IMR-90 (cell line): ENCODE results near the gene UBA52. TPM values are rescaled to one million over a fixed set of nuclear protein-coding genes. Genes with fewer than 3 reads are reported as not detected.

Experiments used
- ATAC-seq: fragments of 200-7000 bp; cut with Tn5 transposase; 2 replicates; pipeline ENCODE4 v1.9.1; 2020; ENCODE audit warnings: low read depth, mild to moderate bottlenecking, moderate library complexity
- BruUV-seq: library from RNA; stranded (reverse); fragments of 400-500 nt; replicated peaks from 2 replicates; lab custom pipeline; 2021; lab: Mats Ljungman, UMichigan
- CTCF ChIA-PET: fragments of 300-600 bp; formaldehyde crosslinking; extraction: SDS; loops from one replicate; lab custom pipeline; 2021; ENCODE audit warnings: antibody characterized with exemption; lab: Yijun Ruan, JAX
- POLR2A ChIA-PET: fragments of 300-600 bp; sonication (Branson Sonifier 250); formaldehyde crosslinking; loops from one replicate; lab custom pipeline; 2022; ENCODE audit warnings: antibody characterized with exemption; ENCODE audit not compliant: unreplicated experiment; lab: Charles Lee
- DNase-seq: peaks from one replicate; pipeline ENCODE4 v3.0.0; 2013
- H2AFZ ChIP-seq: replicated peaks from 2 replicates; pipeline ENCODE3; 2013; ENCODE audit warnings: low read length, mild to moderate bottlenecking; ENCODE audit not compliant: poor library complexity
- H2AK5ac ChIP-seq: 2 replicates; pipeline ENCODE4 v1.6.1; 2013; ENCODE audit warnings: low read depth, low read length, inconsistent platforms
- H2AK9ac ChIP-seq: replicated peaks from 2 replicates; pipeline ENCODE3; 2013; ENCODE audit warnings: mild to moderate bottlenecking, low read depth, low read length, moderate library complexity; ENCODE audit not compliant: poor library complexity
- H2BK120ac ChIP-seq: 2 replicates; pipeline ENCODE4 v1.6.1; 2013; ENCODE audit warnings: low read depth, low read length, inconsistent platforms
- H2BK15ac ChIP-seq: 3 replicates; pipeline ENCODE4 v1.6.1; 2013; ENCODE audit warnings: low read depth, low read length, inconsistent platforms
- H2BK20ac ChIP-seq: 2 replicates; pipeline ENCODE4 v1.6.1; 2013; ENCODE audit warnings: low read depth, mild to moderate bottlenecking, inconsistent platforms, low read length, moderate library complexity
- H2BK5ac ChIP-seq: 2 replicates; pipeline ENCODE4 v1.6.1; 2013; ENCODE audit warnings: mild to moderate bottlenecking, low read depth, low read length, inconsistent platforms; ENCODE audit not compliant: poor library complexity, severe bottlenecking
- H3K14ac ChIP-seq: replicated peaks from 2 replicates; pipeline ENCODE4 v1.6.1; 2013; ENCODE audit warnings: low read depth, low read length, inconsistent platforms
- H3K18ac ChIP-seq: 2 replicates; pipeline ENCODE4 v1.6.1; 2013; ENCODE audit warnings: low read depth, low read length, control low read depth
- H3K23ac ChIP-seq: 2 replicates; pipeline ENCODE4 v1.6.1; 2013; ENCODE audit warnings: low read depth, low read length, inconsistent platforms
- H3K27ac ChIP-seq: 2 replicates; pipeline ENCODE4 v1.5.1; 2013; ENCODE audit warnings: mild to moderate bottlenecking, control low read depth, low read length; ENCODE audit not compliant: insufficient read depth
- H3K27me3 ChIP-seq: 2 replicates; pipeline ENCODE4 v1.6.1; 2013; ENCODE audit warnings: low read length; ENCODE audit not compliant: control insufficient read depth, insufficient read depth
- H3K36me3 ChIP-seq: 2 replicates; pipeline ENCODE4 v1.6.1; 2013; ENCODE audit warnings: low read length, mixed read lengths; ENCODE audit not compliant: control insufficient read depth, insufficient read depth
- H3K4ac ChIP-seq: 2 replicates; pipeline ENCODE4 v1.6.1; 2013; ENCODE audit warnings: low read depth, low read length, inconsistent platforms
- H3K4me1 ChIP-seq: 2 replicates; pipeline ENCODE4 v1.6.1; 2013; ENCODE audit warnings: low read length, mixed read lengths; ENCODE audit not compliant: control insufficient read depth, insufficient read depth
- H3K4me2 ChIP-seq: 2 replicates; pipeline ENCODE4 v1.6.1; 2013; ENCODE audit warnings: low read depth, mild to moderate bottlenecking, control low read depth, low read length, moderate library complexity
- H3K4me3 ChIP-seq: 2 replicates; pipeline ENCODE4 v1.5.1; 2013; ENCODE audit warnings: low read depth, mild to moderate bottlenecking, control low read depth, low read length, moderate library complexity; ENCODE audit not compliant: insufficient read depth
- H3K56ac ChIP-seq: 2 replicates; pipeline ENCODE4 v1.6.1; 2013; ENCODE audit warnings: low read length, inconsistent platforms; ENCODE audit not compliant: insufficient read depth; ENCODE audit errors: extremely low read depth
- H3K79me1 ChIP-seq, 2 experiments: 2 replicates each; pipeline ENCODE4 v1.6.1; 2013; ENCODE audit warnings: low read length in 2 of 2, inconsistent platforms in 1 of 2, low read depth in 1 of 2
- H3K9ac ChIP-seq: 2 replicates; pipeline ENCODE4 v1.6.1; 2013; ENCODE audit warnings: low read depth, low read length, control low read depth
- H3K9me1 ChIP-seq: 2 replicates; pipeline ENCODE4 v1.6.1; 2013; ENCODE audit warnings: low read length, inconsistent platforms; ENCODE audit not compliant: insufficient read depth
- H3K9me3 ChIP-seq: 2 replicates; pipeline ENCODE4 v1.6.1; 2013; ENCODE audit warnings: low read length; ENCODE audit not compliant: control insufficient read depth, insufficient read depth
- H4K20me1 ChIP-seq: 2 replicates; pipeline ENCODE4 v1.6.1; 2013; ENCODE audit warnings: low read length, inconsistent platforms; ENCODE audit not compliant: insufficient read depth
- H4K5ac ChIP-seq: 2 replicates; pipeline ENCODE4 v1.6.1; 2013; ENCODE audit warnings: mild to moderate bottlenecking, low read depth, low read length, control low read depth
- H4K8ac ChIP-seq, 2 experiments: 2 replicates each; pipeline ENCODE4 v1.6.1; 2013; ENCODE audit warnings: low read depth in 2 of 2, low read length in 2 of 2, control low read depth in 1 of 2, inconsistent platforms in 1 of 2
- H4K91ac ChIP-seq: 2 replicates; pipeline ENCODE4 v1.6.1; 2013; ENCODE audit warnings: low read depth, low read length, inconsistent platforms; ENCODE audit not compliant: insufficient read depth
- CEBPB ChIP-seq: IDR thresholded peaks from 2 replicates; pipeline ENCODE4 v1.6.1; 2012; ENCODE audit warnings: low read depth, low read length, improper control_type of control experiment
- CHD1 ChIP-seq: IDR thresholded peaks from 2 replicates; pipeline ENCODE4 v1.6.1; 2012; ENCODE audit warnings: low read depth, low read length, improper control_type of control experiment
- ELK1 ChIP-seq: fragments of 150-350 bp; IDR thresholded peaks from 2 replicates; pipeline ENCODE4 v1.6.1; 2016; ENCODE audit warnings: low read depth, mild to moderate bottlenecking, low read length, moderate library complexity, borderline replicate concordance
- FOS ChIP-seq: fragments of 150-350 bp; IDR thresholded peaks from 2 replicates; pipeline ENCODE4 v1.6.1; 2016; ENCODE audit warnings: low read depth, low read length
- WGBS, 2 experiments: methylation state at CpG; one replicate each; pipeline versions ENCODE4 v1.1.5 to v1.1.7; 2013; ENCODE audit warnings: missing lambda C conversion rate in 2 of 2; ENCODE audit not compliant: insufficient read length in 1 of 2; ENCODE audit errors: extremely low coverage in 2 of 2; 5-methylcytosine and 5-hydroxymethylcytosine counted together
- dilution Hi-C: fragments of 300-500 bp; cut with HindIII; formaldehyde crosslinking; loops from one replicate; pipeline ENCODE4 v1.14.3; 2018; ENCODE audit warnings: low sequenced_read_pairs; ENCODE audit not compliant: unreplicated experiment
- in situ Hi-C: fragments of 300-500 bp; cut with MboI; formaldehyde crosslinking; loops from 3 replicates; pipeline ENCODE4 v1.14.3; 2019; ENCODE audit warnings: low sequenced_read_pairs, inconsistent platforms, mixed read lengths
- intact Hi-C: fragments of 100-400 bp; cut with micrococcal nuclease; formaldehyde crosslinking; loops from 2 replicates; pipeline ENCODE4 v1.10.0; 2022
- polyA plus RNA-seq, 3 experiments: library from polyadenylated mRNA; depleted of rRNA; stranded (reverse); fragments of >200 nt; gene quantifications; 2 replicates each; pipeline ENCODE4 v1.2.3, GENCODE V29; 2012; ENCODE audit warnings: low replicate concordance in 1 of 3
- total RNA-seq: library from RNA; depleted of rRNA; stranded (reverse); fragments of >200 nt; gene quantifications from 2 replicates; pipeline ENCODE4 v1.2.3, GENCODE V29; 2012

Gene UBA52
- total and polyA plus RNA-seq, 2 of the 4 experiments (the other 2 are of a cell fraction), result 1,030 to 3,008 TPM

GRCh38 chr19:18529782-18530181 lies 41.9 kb upstream of the UBA52 start:
- no peak overlapping the region for H3K4me2 ChIP-seq
- POLR2A ChIA-PET, result no interaction called here
- H3K23ac ChIP-seq, result no peak overlapping the region
- peak overlapping the region; percentile 44 for H2AK9ac ChIP-seq
- TF ChIP-seq FOS (no peak), CHD1 (no peak), ELK1 (no peak), CEBPB (no peak)
- H3K27ac ChIP-seq, result no peak overlapping the region
- in situ Hi-C loops, result no loop called here
- BruUV-seq, result no TSS peak
- no peak overlapping the region for H4K8ac ChIP-seq
- no peak overlapping the region for H2BK5ac ChIP-seq
- no peak overlapping the region for H3K14ac ChIP-seq
- dilution Hi-C loops, result no loop called here
- no peaks in the 10 kb centered on the region for H3K27me3 ChIP-seq
- H3K9ac ChIP-seq, result no peak overlapping the region
- H3K36me3 ChIP-seq, result peaks cover 26% of the 10 kb centered on the region
- no peak overlapping the region for H2AK5ac ChIP-seq
- no peak overlapping the region for H3K18ac ChIP-seq
- no peak overlapping the region for H2BK20ac ChIP-seq
- intact Hi-C loops, result no loop called here
- H3K4ac ChIP-seq, result no peak overlapping the region
- no peak overlapping the region for H2BK15ac ChIP-seq
- 84% methylated on average over 4 of the region's 7 CpGs; no CpG with 5 or more reads in 1 of the 2 experiments for WGBS, 2 experiments
- no peak overlapping the region for H2AFZ ChIP-seq
- no peak overlapping the region for H4K91ac ChIP-seq
- no peak overlapping the region for H2BK120ac ChIP-seq
- DNase-seq, result no peak
- no peaks in the 10 kb centered on the region for H3K4me1 ChIP-seq
- peaks cover 8% of the 10 kb centered on the region; the same call in 1 of the 2 replicates for H3K9me1 ChIP-seq
- no peaks in the 10 kb centered on the region for H3K9me3 ChIP-seq
- H3K79me1 ChIP-seq, result peaks cover 3 to 11% of the 10 kb centered on the region in 2 experiments; a peak in 2 of 4 replicates
- no peak overlapping the region for H4K5ac ChIP-seq
- H3K56ac ChIP-seq, result no peak overlapping the region
- no peaks in the 10 kb centered on the region for H4K20me1 ChIP-seq
- H3K4me3 ChIP-seq, result no peak overlapping the region
- CTCF ChIA-PET, result no interaction called here
- peak; percentile 72 for ATAC-seq
